Activated CD8-positive, alpha-beta memory T cell treated with anti-CD3 and anti-CD28 coated beads, Interleukin-2, amount 50 U/mL, for 4 hours (primary cell): ENCODE results near the gene ANKMY1.
A peak's percentile ranks its signal among the peaks of the same experiment; 100 is the strongest.

Source experiments
- DNase-seq: peaks from one replicate; pipeline ENCODE4 v3.0.0-alpha.2; 2020

The ANKMY1 gene

GRCh38 chr2:240557808-240558207, at the start of gene ANKMY1:
Gene ANKMY1 (minus strand): TSS chr2:240557988. CDS start chr2:240557335, 653 bp downstream.
- DNase-seq: peak; percentile 77

- DNase-seq: peak; percentile 9
These were observed 48.3 kb upstream of the ANKMY1 start for GRCh38 chr2:240605867-240606743.

- peak; percentile 9 for DNase-seq
These were observed 47.3 kb upstream of the ANKMY1 start for GRCh38 chr2:240604939-240605716.

- DNase-seq: peak; percentile 13
These were observed 46.6 kb upstream of the ANKMY1 start for GRCh38 chr2:240604291-240604938.

GRCh38 chr2:240603846-240604245, 46.1 kb upstream of the ANKMY1 start:
- DNase-seq: peak; percentile 14

GRCh38 chr2:240603081-240603835, 45.5 kb upstream of the ANKMY1 start:
- DNase-seq: peak; percentile 11

GRCh38 chr2:240602266-240603050, 44.7 kb upstream of the ANKMY1 start:
- DNase-seq: peak; percentile 8

- peak; percentile 8 for DNase-seq
These were observed 44.0 kb upstream of the ANKMY1 start for GRCh38 chr2:240601831-240602160.

GRCh38 chr2:240601061-240601830, 43.5 kb upstream of the ANKMY1 start:
- DNase-seq: peak; percentile 13

GRCh38 chr2:240600451-240600961, 42.7 kb upstream of the ANKMY1 start:
- DNase-seq: peak; percentile 11

GRCh38 chr2:240599141-240599583, 41.4 kb upstream of the ANKMY1 start:
- DNase-seq: peak; percentile 12

GRCh38 chr2:240598311-240598911, 40.6 kb upstream of the ANKMY1 start:
- peak; percentile 11 for DNase-seq

- peak; percentile 14 for DNase-seq
These were observed 39.8 kb upstream of the ANKMY1 start for GRCh38 chr2:240597419-240598181.

- peak; percentile 14 for DNase-seq
These were observed 39.2 kb upstream of the ANKMY1 start for GRCh38 chr2:240597054-240597418.

- DNase-seq: peak; percentile 13
These were observed 38.7 kb upstream of the ANKMY1 start for GRCh38 chr2:240596491-240596931.

GRCh38 chr2:240596080-240596460, 38.3 kb upstream of the ANKMY1 start:
- DNase-seq: peak; percentile 14

- peak; percentile 40 for DNase-seq
These were observed 37.7 kb upstream of the ANKMY1 start for GRCh38 chr2:240595381-240596079.

- peak; percentile 13 for DNase-seq
These were observed 37.0 kb upstream of the ANKMY1 start for GRCh38 chr2:240594511-240595380.
